H1 (cell line): ENCODE measurements around the gene COMMD1. TPM values are rescaled to one million over a fixed set of nuclear protein-coding genes. Genes with fewer than 3 reads are reported as not detected.

Source experiments
- CTCF ChIA-PET: fragments of 300-600 bp; sonication (Branson Sonifier 250); formaldehyde crosslinking; loops from one replicate; lab custom pipeline; 2021; ENCODE audit not compliant: partially characterized antibody; lab: Charles Lee
- POLR2A ChIA-PET: fragments of 300-600 bp; sonication (Branson Sonifier 250); formaldehyde crosslinking; loops from one replicate; lab custom pipeline; 2021; ENCODE audit warnings: inconsistent platforms; ENCODE audit not compliant: partially characterized antibody; lab: Charles Lee
- DNase-seq, 2 experiments: peaks; one replicate each; pipeline versions ENCODE4 v3.0.0 to v3.0.0-alpha.2; 2010 to 2022; ENCODE audit warnings: low spot score in 2 of 2, low read depth in 1 of 2, mixed read lengths in 1 of 2
- FAIRE-seq: peaks from 2 replicates; lab custom pipeline; 2011; peaks lifted over from hg19 to GRCh38; lab: Jason Lieb, UNC
- H2AFZ ChIP-seq: 2 replicates; pipeline ENCODE4 v1.8.1; 2012; ENCODE audit warnings: low read length, inconsistent platforms
- H2AK5ac ChIP-seq: 2 replicates; pipeline ENCODE4 v1.6.1; 2013; ENCODE audit warnings: low read depth, low read length
- H2BK120ac ChIP-seq: replicated peaks from 2 replicates; pipeline ENCODE3; 2013; ENCODE audit warnings: low read depth, low read length, inconsistent platforms
- H2BK12ac ChIP-seq: 2 replicates; pipeline ENCODE4 v1.6.1; 2013; ENCODE audit warnings: low read depth, low read length
- H2BK15ac ChIP-seq: 2 replicates; pipeline ENCODE4 v1.6.1; 2013; ENCODE audit warnings: low read length
- H2BK20ac ChIP-seq: 2 replicates; pipeline ENCODE4 v1.6.1; 2013; ENCODE audit warnings: low read length
- H2BK5ac ChIP-seq: 2 replicates; pipeline ENCODE4 v1.6.1; 2013; ENCODE audit warnings: low read depth, low read length
- H3K14ac ChIP-seq: 2 replicates; pipeline ENCODE4 v1.6.1; 2013; ENCODE audit warnings: inconsistent platforms; ENCODE audit not compliant: insufficient read length
- H3K18ac ChIP-seq: 2 replicates; pipeline ENCODE4 v1.6.1; 2013; ENCODE audit warnings: low read length; ENCODE audit errors: extremely low read depth
- H3K23ac ChIP-seq: 2 replicates; pipeline ENCODE4 v1.6.1; 2013; ENCODE audit warnings: inconsistent platforms; ENCODE audit not compliant: insufficient read length
- H3K23me2 ChIP-seq: 2 replicates; pipeline ENCODE4 v1.6.1; 2013; ENCODE audit warnings: low read depth, low read length
- H3K27ac ChIP-seq: 2 replicates; pipeline ENCODE4 v1.6.1; 2011; ENCODE audit warnings: low read depth, low read length, inconsistent platforms
- H3K27me3 ChIP-seq, 4 experiments: replicated peaks in 1 of 4; 1 replicate in 1 of 4; 2 replicates in 3 of 4; pipeline versions ENCODE4 v1.6.1 to v1.8.1; 2011 to 2013; ENCODE audit warnings: low read length in 3 of 4, mild to moderate bottlenecking in 3 of 4, inconsistent platforms in 2 of 4, mixed read lengths in 2 of 4, moderate library complexity in 1 of 4; ENCODE audit not compliant: control insufficient read depth in 3 of 4, insufficient read depth in 3 of 4; ENCODE audit errors: extremely low read depth in 1 of 4
- H3K36me3 ChIP-seq, 4 experiments: 2 replicates each; pipeline versions ENCODE4 v1.6.1 to v1.8.1; 2011 to 2013; ENCODE audit warnings: mild to moderate bottlenecking in 4 of 4, low read length in 3 of 4, moderate library complexity in 2 of 4, control low read depth in 1 of 4, inconsistent platforms in 1 of 4; ENCODE audit not compliant: insufficient read depth in 4 of 4, control insufficient read depth in 2 of 4
- H3K4ac ChIP-seq: replicated peaks from 2 replicates; pipeline ENCODE3; 2013; ENCODE audit warnings: low read length, low read depth, mixed read lengths, inconsistent platforms; ENCODE audit not compliant: insufficient read length
- H3K4me1 ChIP-seq, 4 experiments: replicated peaks in 1 of 4; 1 replicate in 1 of 4; 2 replicates in 3 of 4; pipeline versions ENCODE4 v1.6.1 to v1.8.1; 2011 to 2013; ENCODE audit warnings: low read length in 3 of 4, inconsistent platforms in 2 of 4, mixed read lengths in 1 of 4; ENCODE audit not compliant: insufficient read depth in 4 of 4, control insufficient read depth in 3 of 4
- H3K4me2 ChIP-seq, 2 experiments: 2 replicates each; pipeline versions ENCODE4 v1.6.1 to v1.8.1; 2011 to 2013; ENCODE audit warnings: low read depth in 2 of 2, low read length in 2 of 2, control low read depth in 1 of 2, inconsistent platforms in 1 of 2, mild to moderate bottlenecking in 1 of 2; ENCODE audit not compliant: insufficient read depth in 1 of 2
- H3K4me3 ChIP-seq, 4 experiments: fragments of 200-600, 300-600 bp in 1 of 4; sonication (generic), shearing (Covaris generic), sonication (Bioruptor Twin) in 1 of 4; 2 replicates each; pipeline versions ENCODE4 v1.5.1 to v1.8.1; 2011 to 2016; ENCODE audit warnings: low read length in 4 of 4, low read depth in 3 of 4, control low read depth in 2 of 4, inconsistent platforms in 2 of 4, mild to moderate bottlenecking in 2 of 4, mixed read lengths in 1 of 4, moderate library complexity in 1 of 4; ENCODE audit not compliant: insufficient read depth in 2 of 4; ENCODE audit errors: extremely low read depth in 1 of 4
- H3K56ac ChIP-seq: replicated peaks from 2 replicates; pipeline ENCODE3; 2013; ENCODE audit warnings: low read depth, mild to moderate bottlenecking, mixed read lengths, low read length, inconsistent platforms; ENCODE audit not compliant: insufficient read length
- H3K79me1 ChIP-seq: 2 replicates; pipeline ENCODE4 v1.6.1; 2013; ENCODE audit warnings: low read depth, low read length, control low read depth
- H3K79me2 ChIP-seq, 2 experiments: 2 replicates each; pipeline versions ENCODE4 v1.6.1 to v1.8.1; 2012 to 2013; ENCODE audit warnings: low read length in 2 of 2, mild to moderate bottlenecking in 2 of 2, inconsistent platforms in 1 of 2; ENCODE audit not compliant: insufficient read depth in 2 of 2, control insufficient read depth in 1 of 2
- H3K9ac ChIP-seq, 4 experiments: replicated peaks in 1 of 4; 1 replicate in 1 of 4; 2 replicates in 3 of 4; pipeline versions ENCODE4 v1.6.1 to v1.8.1; 2011 to 2013; ENCODE audit warnings: low read depth in 3 of 4, low read length in 3 of 4, control low read depth in 2 of 4, mild to moderate bottlenecking in 2 of 4, moderate library complexity in 2 of 4, inconsistent platforms in 1 of 4; ENCODE audit errors: extremely low read depth in 1 of 4
- H3K9me3 ChIP-seq, 2 experiments: 2 replicates each; pipeline versions ENCODE4 v1.6.1 to v1.8.1; 2012 to 2013; ENCODE audit warnings: mild to moderate bottlenecking in 2 of 2, moderate library complexity in 2 of 2, control low read depth in 1 of 2, inconsistent platforms in 1 of 2, low read depth in 1 of 2, low read length in 1 of 2, mixed read lengths in 1 of 2; ENCODE audit not compliant: insufficient read depth in 2 of 2
- H4K20me1 ChIP-seq, 2 experiments: replicated peaks in 1 of 2; 2 replicates each; pipeline versions ENCODE3 to v1.8.1; 2011 to 2013; ENCODE audit warnings: inconsistent platforms in 2 of 2, low read length in 2 of 2, mild to moderate bottlenecking in 1 of 2; ENCODE audit not compliant: insufficient read depth in 2 of 2, control insufficient read depth in 1 of 2
- H4K5ac ChIP-seq: 2 replicates; pipeline ENCODE4 v1.6.1; 2013; ENCODE audit warnings: low read length, low read depth, mixed read lengths, inconsistent platforms; ENCODE audit not compliant: insufficient read length
- H4K8ac ChIP-seq: 2 replicates; pipeline ENCODE4 v1.8.0; 2013; ENCODE audit warnings: mild to moderate bottlenecking, moderate library complexity, low read length, inconsistent platforms; ENCODE audit not compliant: insufficient read depth; ENCODE audit errors: extremely low read depth
- H4K91ac ChIP-seq: replicated peaks from 2 replicates; pipeline ENCODE3; 2013; ENCODE audit warnings: low read length, mixed read lengths, inconsistent platforms; ENCODE audit not compliant: insufficient read length
- CBX5 ChIP-seq: fragments of 300-800, 300-1000 bp; sonication (generic); IDR thresholded peaks from 2 replicates; pipeline ENCODE4 v1.7.1; 2016; ENCODE audit warnings: antibody characterized with exemption, low read length, low read depth
- RFX5 ChIP-seq: IDR thresholded peaks from 2 replicates; pipeline ENCODE4 v1.6.1; 2011; ENCODE audit warnings: low read depth, low read length, improper control_type of control experiment, borderline replicate concordance
- RNF2 ChIP-seq: fragments of 200-900, 300-1000 bp; sonication (generic); IDR thresholded peaks from 2 replicates; pipeline ENCODE4 v1.7.1; 2016; ENCODE audit warnings: borderline replicate concordance, low read depth, mild to moderate bottlenecking, antibody characterized with exemption, low read length; ENCODE audit not compliant: poor library complexity, severe bottlenecking; ENCODE audit errors: missing control alignments
- TAF1 ChIP-seq: IDR thresholded peaks from 2 replicates; pipeline ENCODE4 v1.6.1; 2011; ENCODE audit warnings: mild to moderate bottlenecking, low read depth, low read length
- WGBS, 2 experiments: shearing (Covaris generic) in 1 of 2; methylation state at CpG; one replicate each; pipeline versions ENCODE4 v1.1.6 to v1.1.7; 2013 to 2015; ENCODE audit warnings: low lambda C conversion rate in 2 of 2, mixed read lengths in 2 of 2, inconsistent platforms in 1 of 2, low coverage in 1 of 2, missing lambda C conversion rate in 1 of 2; ENCODE audit not compliant: insufficient replicate concordance in 2 of 2, insufficient coverage in 1 of 2, insufficient read length in 1 of 2; ENCODE audit errors: extremely low coverage in 1 of 2, missing lambda C conversion rate in 1 of 2; 5-methylcytosine and 5-hydroxymethylcytosine counted together
- polyA plus RNA-seq, 7 experiments: library from polyadenylated mRNA; depleted of rRNA in 3 of 7; stranded (reverse) in 5 of 7; unstranded in 2 of 7; fragments of >200 nt in 5 of 7; fragments of 200-250 nt in 2 of 7; gene quantifications; 1 replicate in 5 of 7; 2 replicates in 1 of 7; 4 replicates in 1 of 7; pipeline versions ENCODE4 v1.2.1 to v1.2.3, GENCODE V29; 2011 to 2013; ENCODE audit warnings: missing spikeins in 2 of 7, mixed read lengths in 2 of 7
- total RNA-seq: library from RNA; stranded (reverse); fragmentation: NEBNext Ultra II Directional; extraction: Animal tissue kit (Norgen Biotek cat#: 25700); gene quantifications from 2 replicates; pipeline ENCODE4 v1.2.1, GENCODE V29; 2021

COMMD1 gene
- total and polyA plus RNA-seq, 2 of the 8 experiments (the other 6 are each of a cell fraction or from before 2014, with no cell fraction given): 23.5 to 28.3 TPM

DNA sequence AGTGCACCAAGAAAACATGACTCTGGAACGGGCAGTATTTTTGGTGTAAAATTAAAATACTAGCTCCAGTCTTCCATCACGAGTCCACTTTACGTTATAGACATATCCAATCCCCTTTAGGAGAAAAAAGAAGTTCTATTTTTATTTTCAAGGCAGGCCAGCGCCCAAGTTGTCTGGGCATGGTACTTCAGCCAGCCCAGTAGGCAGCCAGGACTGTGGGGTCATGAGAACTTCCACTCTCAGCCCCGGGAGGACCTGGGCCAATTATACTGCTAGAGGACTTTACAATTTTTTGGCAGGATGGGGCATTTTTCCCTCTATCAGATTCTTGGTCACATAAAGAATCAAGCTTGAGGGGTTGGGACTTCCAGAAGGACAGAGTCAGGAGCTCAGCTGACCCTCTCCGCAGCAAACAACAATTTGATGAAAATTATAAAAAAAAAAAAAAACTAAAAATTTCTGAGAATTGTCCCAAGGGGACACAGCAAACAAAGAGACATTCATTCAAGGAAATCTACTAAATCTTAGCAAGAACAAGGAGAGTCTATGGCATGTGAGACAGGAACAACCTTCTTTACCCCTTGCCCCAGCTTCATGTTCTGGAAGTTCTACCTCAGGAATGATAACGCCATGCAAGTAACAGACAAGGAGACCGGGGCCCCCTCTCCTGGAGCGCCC is 253.1 kb downstream of the COMMD1 start:
- Histone ChIP-seq H3K4me2 (no peak overlapping the region), H2BK12ac (no peak overlapping the region), H4K5ac (no peak overlapping the region), H3K56ac (no peak overlapping the region), H3K79me2 (no peaks in the 10 kb centered on the region), H3K27me3 (no peaks in the 10 kb centered on the region), H3K36me3 (no peaks in the 10 kb centered on the region), H2BK20ac (no peak overlapping the region), H2BK120ac (no peak overlapping the region), H4K20me1 (no peaks in the 10 kb centered on the region), H4K8ac (no peak overlapping the region), H3K9ac (no peak overlapping the region), H3K23me2 (no peaks in the 10 kb centered on the region), H2BK5ac (no peak overlapping the region), H3K27ac (no peak overlapping the region), H3K23ac (no peak overlapping the region), H3K4me3 (no peak overlapping the region), H3K9me3 (peaks cover 2 to 7% of the 10 kb centered on the region in 2 experiments; a peak in 2 of 4 replicates), H4K91ac (no peak overlapping the region), H3K79me1 (no peaks in the 10 kb centered on the region), H2BK15ac (no peak overlapping the region), H2AFZ (no peak overlapping the region)
- FAIRE-seq: no peak
- ChIA-PET CTCF (interaction anchor here (0.7 kb wide), 1 partner anchor 20 kb away, joined by 3 read pairs; no protein-coding TSS in a partner anchor), POLR2A (interaction anchor here (0.6 kb wide), 1 partner anchor 225 kb away, joined by 3 read pairs; no protein-coding TSS in a partner anchor)
- WGBS, 2 experiments: 89% methylated on average over 9 of the region's 9 CpGs; no CpG with 5 or more reads in 1 of the 2 experiments
- DNase-seq: no peak
- TF ChIP-seq RFX5 (no peak), RNF2 (no peak), TAF1 (no peak), CBX5 (no peak)
- TF ChIP-seq, all 59 proteins: peak for 0
- H3K4ac ChIP-seq: no peak overlapping the region
- no peak overlapping the region for H3K14ac ChIP-seq
- no peak overlapping the region for H3K18ac ChIP-seq
- no peak overlapping the region for H2AK5ac ChIP-seq
- H3K4me1 ChIP-seq: peaks cover 3 to 13% (median 7%) of the 10 kb centered on the region in 4 experiments
